GM18526 (cell line): ENCODE measurements around the gene TLK2.

ENCODE experiments used
- POLR2A ChIP-seq: IDR thresholded peaks from 3 replicates; pipeline ENCODE4 v1.6.1; 2011; ENCODE audit not compliant: insufficient read length; ENCODE audit errors: extremely low read depth

Gene TLK2

GRCh38 chr17:62619417-62620155 lies 141.0 kb downstream of the TLK2 start:
- no peak for TF ChIP-seq POLR2A

GRCh38 chr17:62621223-62621622 lies 142.6 kb downstream of the TLK2 start:
- no peak for TF ChIP-seq POLR2A

- TF ChIP-seq POLR2A = no peak
Observed at GRCh38 chr17:62625184-62625869, 146.7 kb downstream of the TLK2 start.

- TF ChIP-seq POLR2A = no peak
Observed at GRCh38 chr17:62625870-62626200, 147.2 kb downstream of the TLK2 start.

GRCh38 chr17:62626719-62627218 lies 148.1 kb downstream of the TLK2 start:
- no peak for TF ChIP-seq POLR2A

GRCh38 chr17:62627219-62627903 lies 148.7 kb downstream of the TLK2 start, which contains the start of gene MRC2:
Gene MRC2 (plus strand): TSS chr17:62627670. CDS start chr17:62627803, 133 bp downstream.
- TF ChIP-seq POLR2A = no peak

- no peak for TF ChIP-seq POLR2A
Observed at GRCh38 chr17:62627904-62628633, 149.4 kb downstream of the TLK2 start.

- TF ChIP-seq POLR2A = no peak
Observed at GRCh38 chr17:62628831-62629555, 150.4 kb downstream of the TLK2 start.

- TF ChIP-seq POLR2A = no peak
Observed at GRCh38 chr17:62629556-62630364, 151.1 kb downstream of the TLK2 start.

GRCh38 chr17:62630365-62631085 lies 151.9 kb downstream of the TLK2 start:
- no peak for TF ChIP-seq POLR2A

- TF ChIP-seq POLR2A = no peak
Observed at GRCh38 chr17:62631086-62631935, 152.7 kb downstream of the TLK2 start.

GRCh38 chr17:62631936-62632924 lies 153.6 kb downstream of the TLK2 start:
- TF ChIP-seq POLR2A = no peak
